Dendritic cell treated with granulocyte-macrophage colony-stimulating factor and Interleukin-4, amounts not matched to agents 40 ng/mL and 50 ng/mL, for 4 days (primary cell): Measurements from ENCODE around the gene UNC93B1.
A peak's percentile ranks its signal among the peaks of the same experiment; 100 is the strongest.
"Not testable (repeated sequence)": the region's sequence is repeated elsewhere in the genome, so short reads cannot be mapped to it uniquely, and the experiment has no call there.

Experiments
- H3K27ac Mint-ChIP-seq: one replicate; pipeline ENCODE4 v1.8.0; 2022; ENCODE audit warnings: mild to moderate bottlenecking, mixed read lengths
- H3K27me3 Mint-ChIP-seq: one replicate; pipeline ENCODE4 v1.8.0; 2022; ENCODE audit warnings: mild to moderate bottlenecking, mixed read lengths
- H3K36me3 Mint-ChIP-seq: one replicate; pipeline ENCODE4 v1.8.0; 2022; ENCODE audit warnings: low read depth, mixed read lengths
- H3K4me1 Mint-ChIP-seq: one replicate; pipeline ENCODE4 v1.8.0; 2022; ENCODE audit warnings: low read depth, mixed read lengths
- H3K4me3 Mint-ChIP-seq: one replicate; pipeline ENCODE4 v1.8.0; 2022; ENCODE audit warnings: mild to moderate bottlenecking, moderate library complexity, mixed read lengths
- H3K9me3 Mint-ChIP-seq: one replicate; pipeline ENCODE4 v1.8.0; 2022; ENCODE audit warnings: mixed read lengths
- intact Hi-C: fragments of 100-400 bp; cut with micrococcal nuclease; formaldehyde crosslinking; loops from one replicate; pipeline ENCODE4 v1.15.0; 2022

UNC93B1 gene

GRCh38 chr11:67985302-67985701 lies 18.6 kb downstream of the UNC93B1 start:
- H3K4me3 Mint-ChIP-seq, H3K9me3 Mint-ChIP-seq, H3K36me3 Mint-ChIP-seq, intact Hi-C loops, H3K4me1 Mint-ChIP-seq, H3K27ac Mint-ChIP-seq: not testable (repeated sequence)
- H3K27me3 Mint-ChIP-seq = peaks cover 10% of the 10 kb centered on the region

GRCh38 chr11:67983951-67984350 lies 19.9 kb downstream of the UNC93B1 start:
- intact Hi-C loops = no loop called here
- Mint-ChIP-seq H3K27ac (no peak overlapping the region), H3K9me3 (no peaks in the 10 kb centered on the region), H3K27me3 (peaks cover 10% of the 10 kb centered on the region), H3K4me3 (no peak overlapping the region), H3K4me1 (peaks cover 6% of the 10 kb centered on the region), H3K36me3 (no peaks in the 10 kb centered on the region)

DNA sequence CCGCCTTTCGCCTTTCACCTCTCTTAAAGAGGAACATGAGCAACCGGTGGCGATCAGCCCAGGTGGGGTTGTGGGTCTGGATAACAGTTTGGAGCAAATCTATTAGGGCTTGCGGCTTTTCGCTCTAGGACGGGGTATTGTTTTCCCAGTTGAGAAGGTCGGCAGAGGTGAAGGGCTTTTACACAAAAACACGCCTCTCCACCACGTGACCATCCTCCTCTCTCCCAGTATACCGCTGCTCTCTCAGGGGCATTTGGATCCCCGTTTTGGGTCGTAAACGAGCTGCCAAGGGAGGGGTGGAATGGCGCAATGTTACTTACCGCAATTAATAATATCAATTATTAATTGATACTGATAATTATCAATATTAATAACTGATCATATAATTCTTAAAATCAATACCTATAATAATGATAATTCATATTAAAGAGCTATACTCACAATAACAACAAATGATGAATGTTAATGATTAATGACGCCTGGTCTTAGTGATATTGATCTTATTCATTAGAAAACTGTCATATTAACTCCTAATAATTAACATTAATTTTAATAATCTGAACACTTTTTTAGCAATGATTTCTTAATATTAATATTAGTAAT lies 21.5 kb downstream of the UNC93B1 start:
- H3K36me3 Mint-ChIP-seq, H3K9me3 Mint-ChIP-seq, H3K4me3 Mint-ChIP-seq, H3K4me1 Mint-ChIP-seq, intact Hi-C loops, H3K27ac Mint-ChIP-seq: not testable (repeated sequence)
- peaks cover 19% of the 10 kb centered on the region for H3K27me3 Mint-ChIP-seq

DNA sequence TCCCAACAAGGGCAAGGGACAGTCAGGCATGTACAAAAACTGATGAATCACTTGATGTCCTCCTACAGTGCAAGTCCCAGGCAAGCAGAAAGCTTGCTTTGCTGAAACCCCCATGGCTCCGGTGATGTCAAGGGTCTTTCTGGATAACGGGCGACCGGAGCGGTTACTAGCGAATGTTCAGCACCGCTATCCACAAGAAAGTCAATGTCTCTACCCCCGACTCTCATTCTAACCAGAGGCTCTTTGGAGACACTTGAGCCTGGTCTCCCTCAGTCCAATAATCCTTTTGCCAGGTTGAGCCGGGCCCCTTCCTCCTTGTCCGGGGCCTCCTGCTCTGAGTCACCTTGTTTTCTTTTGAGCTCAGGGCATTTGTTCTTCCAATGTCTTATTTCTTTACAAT lies 22.7 kb downstream of the UNC93B1 start:
- H3K4me1 Mint-ChIP-seq, intact Hi-C loops, H3K4me3 Mint-ChIP-seq, H3K9me3 Mint-ChIP-seq, H3K27ac Mint-ChIP-seq, H3K36me3 Mint-ChIP-seq: not testable (repeated sequence)
- H3K27me3 Mint-ChIP-seq = peaks cover 19% of the 10 kb centered on the region

DNA sequence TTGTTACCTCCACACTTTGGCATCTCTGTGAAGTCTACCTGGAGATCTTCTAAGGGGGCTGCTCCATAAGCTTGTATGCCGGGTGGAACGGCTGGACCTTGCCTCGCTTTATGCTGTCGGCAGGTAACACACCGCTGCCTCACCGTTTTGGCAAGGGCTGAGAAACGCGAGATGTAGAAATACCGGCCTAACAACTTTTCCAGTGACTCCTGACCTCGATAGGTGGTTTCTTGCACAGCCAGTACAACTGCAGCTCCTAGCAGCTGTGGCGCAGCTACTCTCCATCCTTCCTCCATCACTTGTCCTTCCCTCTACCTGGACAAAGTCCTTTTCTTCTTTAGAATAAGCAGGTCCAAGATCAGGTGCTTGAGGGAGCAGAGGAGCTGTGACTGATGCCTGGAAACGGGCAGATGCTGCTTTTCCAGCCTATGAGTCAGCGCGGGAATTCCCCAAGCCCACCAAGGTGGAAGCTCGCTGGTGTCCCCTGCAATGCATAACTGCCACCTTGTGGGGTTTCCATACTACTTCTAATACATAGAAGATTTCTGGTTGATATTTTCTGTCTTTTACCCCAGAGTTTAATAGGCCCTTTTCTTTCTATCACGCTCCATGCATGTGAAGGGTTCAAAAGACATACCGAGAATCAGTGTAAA lies 25.0 kb downstream of the UNC93B1 start:
- intact Hi-C loops, H3K4me1 Mint-ChIP-seq, H3K9me3 Mint-ChIP-seq, H3K27ac Mint-ChIP-seq, H3K4me3 Mint-ChIP-seq, H3K36me3 Mint-ChIP-seq: not testable (repeated sequence)
- peaks cover 21% of the 10 kb centered on the region for H3K27me3 Mint-ChIP-seq

- intact Hi-C loops, H3K4me1 Mint-ChIP-seq, H3K9me3 Mint-ChIP-seq, H3K4me3 Mint-ChIP-seq, H3K27ac Mint-ChIP-seq, H3K36me3 Mint-ChIP-seq: not testable (repeated sequence)
- peaks cover 19% of the 10 kb centered on the region for H3K27me3 Mint-ChIP-seq
Measured at GRCh38 chr11:67974746-67975145, 29.2 kb downstream of the UNC93B1 start.

DNA sequence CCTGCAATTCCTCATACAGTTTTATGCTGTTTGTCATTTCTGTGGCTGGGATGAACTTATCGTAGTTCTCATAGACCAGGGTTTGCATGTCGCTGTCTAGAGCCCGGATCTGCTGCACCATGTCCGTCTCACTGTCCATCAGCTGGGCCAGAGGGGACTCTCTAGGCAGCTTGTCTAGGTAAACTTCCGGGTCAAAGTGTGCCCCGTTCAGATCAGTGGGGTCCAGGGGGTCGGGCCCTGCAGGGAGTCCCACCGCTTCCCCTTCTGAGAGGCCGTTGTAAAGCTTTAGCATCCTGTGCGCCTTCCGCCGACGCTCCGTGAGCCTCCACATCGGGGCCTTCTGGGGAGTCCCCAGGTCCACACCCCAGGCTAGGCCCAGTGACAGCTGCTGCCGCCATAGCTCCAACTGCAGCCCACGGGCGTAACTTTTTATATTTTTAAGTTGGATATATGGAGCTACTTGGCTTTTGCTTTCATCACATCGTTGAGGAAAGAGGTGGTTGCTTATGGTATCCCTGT lies 38.0 kb downstream of the UNC93B1 start:
- H3K36me3 Mint-ChIP-seq, H3K9me3 Mint-ChIP-seq, H3K4me1 Mint-ChIP-seq, H3K4me3 Mint-ChIP-seq, intact Hi-C loops, H3K27ac Mint-ChIP-seq: not testable (repeated sequence)
- peaks cover 31% of the 10 kb centered on the region for H3K27me3 Mint-ChIP-seq

DNA sequence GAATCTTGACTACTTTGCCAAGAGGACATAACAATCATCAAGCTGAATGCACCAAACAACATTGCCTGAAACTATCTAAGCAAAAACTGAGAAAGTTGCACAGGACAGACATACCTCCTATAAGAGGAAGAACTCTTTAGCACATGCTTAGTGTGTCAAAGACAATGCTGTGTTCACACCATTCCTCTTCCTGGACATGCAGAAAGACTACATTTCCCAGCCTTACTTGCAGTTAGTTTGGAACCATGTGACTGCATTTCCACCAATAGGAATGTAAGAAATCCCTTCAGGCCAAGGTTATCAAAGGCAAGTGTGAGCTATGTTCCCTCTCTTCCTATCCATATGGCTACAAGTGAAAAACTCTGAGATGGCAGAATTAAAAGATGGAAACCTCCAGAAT lies 39.2 kb downstream of the UNC93B1 start:
- H3K9me3 Mint-ChIP-seq, H3K4me3 Mint-ChIP-seq, H3K27ac Mint-ChIP-seq, intact Hi-C loops, H3K36me3 Mint-ChIP-seq, H3K4me1 Mint-ChIP-seq: not testable (repeated sequence)
- H3K27me3 Mint-ChIP-seq = peaks cover 36% of the 10 kb centered on the region

GRCh38 chr11:67963879-67964278 lies 40.0 kb downstream of the UNC93B1 start:
- H3K36me3 Mint-ChIP-seq, intact Hi-C loops, H3K4me1 Mint-ChIP-seq, H3K4me3 Mint-ChIP-seq, H3K27ac Mint-ChIP-seq, H3K9me3 Mint-ChIP-seq: not testable (repeated sequence)
- peaks cover 43% of the 10 kb centered on the region for H3K27me3 Mint-ChIP-seq

GRCh38 chr11:67963217-67963616 lies 40.7 kb downstream of the UNC93B1 start:
- H3K4me3 Mint-ChIP-seq, H3K27ac Mint-ChIP-seq, intact Hi-C loops, H3K36me3 Mint-ChIP-seq, H3K4me1 Mint-ChIP-seq, H3K9me3 Mint-ChIP-seq: not testable (repeated sequence)
- H3K27me3 Mint-ChIP-seq = peaks cover 49% of the 10 kb centered on the region

GRCh38 chr11:67956236-67956635 lies 47.7 kb downstream of the UNC93B1 start:
- intact Hi-C loops, H3K27ac Mint-ChIP-seq, H3K4me3 Mint-ChIP-seq, H3K36me3 Mint-ChIP-seq, H3K9me3 Mint-ChIP-seq: not testable (repeated sequence)
- Mint-ChIP-seq H3K27me3 (peaks cover 83% of the 10 kb centered on the region), H3K4me1 (peaks cover 29% of the 10 kb centered on the region)

DNA sequence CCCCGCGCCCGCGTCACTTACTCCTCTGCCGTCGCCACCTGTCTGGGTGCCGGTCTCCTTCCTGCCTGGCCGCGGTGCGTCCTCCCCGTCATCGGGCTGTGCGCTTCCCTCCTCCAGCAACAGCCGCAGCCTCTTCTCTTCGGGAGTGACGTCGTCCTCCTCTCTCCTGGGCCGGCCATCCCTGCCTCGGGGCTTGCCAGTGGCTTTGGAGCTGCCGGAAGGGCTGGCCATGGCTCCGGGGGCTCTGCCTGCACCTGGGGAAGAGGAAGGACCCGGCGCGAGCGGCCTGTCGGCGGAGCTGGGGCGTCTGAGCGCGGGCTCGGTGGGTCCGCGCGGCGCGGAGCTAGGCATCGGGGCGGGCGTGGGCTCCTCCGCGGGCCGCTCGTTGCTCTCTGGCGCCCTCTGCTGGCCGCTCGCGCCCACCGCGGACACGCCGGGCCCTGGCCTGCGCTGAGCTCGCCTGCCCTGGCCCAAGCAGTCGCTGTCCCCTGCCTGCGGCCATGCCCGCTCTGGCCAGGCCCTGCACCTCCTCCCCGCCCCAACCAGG lies 48.4 kb downstream of the UNC93B1 start:
- Mint-ChIP-seq H3K4me1 (peaks cover 29% of the 10 kb centered on the region), H3K4me3 (peak overlapping the region; percentile 89), H3K27me3 (peaks cover 83% of the 10 kb centered on the region), H3K27ac (peak overlapping the region; percentile 78)
- H3K9me3 Mint-ChIP-seq, H3K36me3 Mint-ChIP-seq, intact Hi-C loops: not testable (repeated sequence)

GRCh38 chr11:67954971-67955370 lies 48.9 kb downstream of the UNC93B1 start:
- Mint-ChIP-seq H3K4me1 (peaks cover 29% of the 10 kb centered on the region), H3K4me3 (peak overlapping the region; percentile 55), H3K27me3 (peaks cover 81% of the 10 kb centered on the region), H3K27ac (peak overlapping the region; percentile 78)
- H3K36me3 Mint-ChIP-seq, H3K9me3 Mint-ChIP-seq, intact Hi-C loops: not testable (repeated sequence)

GRCh38 chr11:67954251-67954650 lies 49.6 kb downstream of the UNC93B1 start:
- H3K4me3 Mint-ChIP-seq, H3K36me3 Mint-ChIP-seq, H3K9me3 Mint-ChIP-seq, H3K27ac Mint-ChIP-seq, intact Hi-C loops: not testable (repeated sequence)
- Mint-ChIP-seq H3K4me1 (peaks cover 29% of the 10 kb centered on the region), H3K27me3 (peaks cover 76% of the 10 kb centered on the region)

DNA sequence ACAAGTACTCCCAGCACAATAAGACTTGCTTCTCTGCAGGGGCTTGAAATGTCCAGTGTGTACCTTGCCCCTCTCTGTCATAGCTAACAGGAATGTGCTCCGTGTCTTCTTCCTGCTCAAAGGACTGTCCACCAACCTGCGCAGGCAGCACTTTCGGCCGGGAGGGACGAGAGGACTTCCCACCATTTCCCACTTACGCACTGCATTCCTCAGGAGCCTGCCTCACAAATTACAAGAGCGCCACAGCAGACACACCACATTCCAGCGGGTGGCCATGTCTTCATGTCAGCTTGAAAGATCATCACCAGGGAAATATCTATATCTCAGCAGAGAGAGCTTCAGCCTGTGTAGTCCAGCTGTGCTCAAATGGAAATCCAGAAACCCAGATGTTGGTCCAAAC lies 53.2 kb downstream of the UNC93B1 start:
- H3K4me1 Mint-ChIP-seq = peaks cover 15% of the 10 kb centered on the region
- intact Hi-C loops, H3K9me3 Mint-ChIP-seq, H3K4me3 Mint-ChIP-seq, H3K27ac Mint-ChIP-seq, H3K36me3 Mint-ChIP-seq: not testable (repeated sequence)
- H3K27me3 Mint-ChIP-seq = peaks cover 47% of the 10 kb centered on the region
